Activated CD4-positive, alpha-beta T cell treated with anti-CD3 and anti-CD28 coated beads, Interleukin-2, Interleukin-4, amounts not matched to agents 100 ng/mL and 50 ng/mL, durations not matched to agents 16 hours and 8 hours (primary cell): Measurements from ENCODE around the gene PEAK3.
A peak's percentile ranks its signal among the peaks of the same experiment; 100 is the strongest.
"Not testable (repeated sequence)": the region's sequence is repeated elsewhere in the genome, so short reads cannot be mapped to it uniquely, and the experiment has no call there.

Source experiments
- DNase-seq: peaks from one replicate; pipeline ENCODE4 v3.0.0-alpha.2; 2020; ENCODE audit warnings: low spot score

PEAK3 gene

DNA sequence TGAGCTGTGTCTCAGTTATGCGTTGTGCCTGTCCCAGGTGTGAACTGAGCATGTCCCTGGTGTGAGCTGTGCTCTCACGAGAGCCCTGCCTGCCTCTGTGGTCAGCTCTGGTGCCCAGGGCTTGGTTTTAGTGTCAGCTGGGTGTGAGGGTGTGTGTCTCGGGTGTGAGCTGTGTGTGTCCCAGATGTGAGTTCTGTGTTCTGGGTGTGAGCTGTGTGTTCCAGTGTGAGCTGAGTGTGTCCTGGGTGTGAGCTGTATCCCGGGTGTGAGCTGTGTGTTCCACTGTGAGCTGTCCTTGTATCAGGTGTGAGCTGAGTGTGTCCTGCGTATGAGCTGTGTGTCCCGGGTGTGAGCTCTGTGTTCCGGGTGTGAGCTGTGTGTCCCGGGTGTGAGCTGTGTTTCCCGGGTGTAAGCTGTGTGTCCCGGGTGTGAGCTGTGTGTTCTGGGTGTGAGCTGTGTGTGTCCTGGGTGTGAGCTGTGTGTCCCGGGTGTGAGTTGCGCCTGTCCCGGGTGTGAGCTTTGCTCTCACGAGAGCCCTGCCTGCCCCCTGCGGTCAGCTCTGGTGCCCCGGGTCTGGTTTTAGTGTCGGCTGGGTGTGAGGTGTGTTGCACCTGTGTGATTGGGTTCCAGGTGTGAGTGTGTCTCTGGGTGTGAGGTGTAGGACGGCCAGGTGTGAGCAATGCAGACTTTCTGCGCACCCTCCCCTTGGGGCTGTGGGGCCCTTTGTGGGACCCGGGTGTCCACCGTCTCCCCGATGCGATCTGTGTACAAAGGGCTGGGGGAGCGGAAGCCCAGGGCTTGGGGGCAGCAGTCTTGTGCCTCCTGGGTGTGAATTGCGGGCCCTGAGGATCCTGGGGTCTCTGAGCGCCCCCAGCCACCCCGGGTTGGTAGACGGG, 7.1 kb upstream of the PEAK3 start:
- no peak for DNase-seq

DNA sequence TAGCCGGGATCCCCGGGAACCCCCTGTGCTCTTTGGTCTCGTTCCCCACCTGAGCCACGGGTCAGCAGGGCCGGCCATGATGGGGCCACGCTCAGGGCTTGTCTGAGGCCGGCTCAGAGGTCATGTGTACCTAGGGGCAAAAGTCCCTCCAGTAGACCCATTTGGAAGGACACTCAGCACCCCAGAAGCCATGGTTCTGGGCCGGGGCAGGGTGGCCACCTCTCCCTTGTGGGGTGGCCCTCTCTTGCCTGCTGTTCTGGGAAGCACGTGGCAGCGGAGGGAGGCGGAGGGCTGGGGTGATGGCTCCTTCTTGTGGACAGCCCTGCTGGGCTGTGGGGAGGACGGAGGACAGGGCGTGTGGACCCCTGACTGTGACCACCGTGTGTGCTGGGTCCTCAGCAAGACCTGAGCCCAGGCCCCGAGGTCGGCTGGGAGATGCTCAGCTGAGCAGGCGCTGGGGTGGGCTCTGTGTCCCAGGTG, 6.4 kb upstream of the PEAK3 start:
- no peak for DNase-seq

DNA sequence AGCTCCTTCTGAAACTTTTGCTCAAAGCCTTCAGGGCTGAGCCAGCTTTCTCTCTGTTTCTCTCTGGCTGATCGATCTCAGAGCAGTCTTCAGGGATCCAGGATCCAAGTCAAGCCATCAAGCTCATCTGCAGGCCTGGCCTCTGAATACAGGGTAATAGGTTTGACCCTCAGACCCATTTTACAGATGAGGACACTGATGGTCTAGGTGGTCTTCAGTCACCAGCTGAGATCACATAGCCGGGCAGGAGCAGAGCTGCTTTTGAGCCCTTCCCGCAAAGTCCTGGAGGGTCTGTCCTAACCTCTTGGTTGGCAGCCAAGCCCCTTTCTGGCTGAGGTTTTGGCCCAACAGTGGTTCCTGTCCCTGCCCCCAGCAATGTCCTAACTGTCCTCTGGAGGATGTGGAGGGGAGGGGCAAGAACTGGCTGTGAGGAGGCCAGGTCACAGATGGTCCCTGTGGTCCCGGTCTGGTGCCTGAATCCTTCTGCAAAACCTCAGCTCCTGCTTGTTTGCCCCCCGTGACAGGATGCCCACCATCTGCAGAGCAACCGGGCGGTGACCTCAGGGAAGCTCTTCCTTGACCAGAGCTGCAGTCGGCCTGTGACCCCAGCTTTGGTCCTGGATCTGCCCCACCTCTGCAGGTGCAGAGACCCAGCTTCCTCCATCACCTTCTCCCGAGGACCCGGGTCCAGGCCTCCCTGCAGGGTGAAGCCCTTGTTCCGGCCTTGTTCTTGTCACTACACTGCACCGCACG, 5.8 kb upstream of the PEAK3 start:
- DNase-seq = no peak

DNA sequence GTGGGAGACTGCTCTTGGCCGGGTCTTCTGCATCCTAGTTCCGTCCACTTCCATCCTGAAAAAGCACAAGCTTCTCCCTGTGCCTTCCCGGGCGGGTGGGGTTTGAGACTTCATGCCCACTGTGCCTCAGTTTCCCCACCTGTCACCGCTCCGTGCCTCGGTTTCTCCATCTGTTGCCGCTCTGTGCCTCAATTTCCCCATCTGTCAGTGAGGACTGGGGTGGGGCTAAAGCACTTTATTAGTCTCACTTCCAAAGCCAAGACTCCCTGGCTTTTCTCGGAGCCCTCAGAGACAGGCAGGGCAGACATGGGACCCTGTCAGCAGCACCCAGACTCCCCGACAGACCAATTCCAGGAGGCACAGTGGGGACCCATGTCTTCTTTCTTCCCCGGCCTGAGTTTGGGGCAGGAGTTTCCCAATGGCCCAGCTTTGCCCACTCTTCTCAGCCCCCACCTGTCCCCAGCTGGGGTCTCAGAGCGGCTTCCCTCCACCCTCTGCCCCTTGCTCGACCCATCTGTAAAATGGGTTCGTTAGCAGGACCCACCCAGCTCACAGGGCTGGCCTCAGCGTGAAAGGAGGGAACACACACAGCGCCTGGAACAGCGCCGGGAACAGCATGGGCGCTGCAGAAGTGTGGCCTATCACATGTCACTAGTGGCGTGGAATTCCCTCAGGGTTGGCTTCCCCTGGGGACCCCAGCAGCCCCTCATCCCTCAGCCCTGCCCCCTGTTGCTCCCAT, 4.6 kb upstream of the PEAK3 start:
- no peak for DNase-seq

DNA sequence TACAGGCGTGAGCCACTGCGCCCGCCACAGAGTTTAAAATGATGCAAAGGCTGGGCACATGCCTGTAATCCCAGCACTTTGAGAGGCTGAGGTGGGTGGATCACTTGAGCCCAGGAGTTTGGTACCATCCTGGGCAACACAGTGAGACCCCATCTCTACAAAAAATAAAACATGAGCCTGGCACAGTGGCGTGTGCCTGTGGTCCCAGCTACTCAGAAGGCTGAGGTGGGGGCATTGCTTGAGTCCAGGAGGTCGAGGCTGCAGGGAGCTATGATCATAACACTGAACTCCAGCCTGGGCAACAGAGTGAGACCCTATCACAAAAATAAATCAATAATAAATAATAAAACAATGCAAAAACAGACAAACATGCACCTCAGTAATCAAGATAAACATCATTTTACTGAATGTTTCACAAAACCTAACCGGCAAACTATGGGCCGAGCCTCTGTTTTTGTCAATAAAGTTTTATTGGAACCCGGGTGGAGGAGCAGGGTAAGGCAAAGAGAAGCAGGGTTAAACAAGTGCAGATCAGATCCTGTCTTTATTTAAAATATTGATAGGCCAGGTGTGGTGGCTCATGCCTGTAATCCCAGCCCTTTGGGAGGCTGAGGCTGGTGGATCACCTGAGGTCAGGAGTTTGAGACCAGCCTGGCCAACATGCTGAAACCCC, 2.0 kb upstream of the PEAK3 start:
- DNase-seq = no peak

DNA sequence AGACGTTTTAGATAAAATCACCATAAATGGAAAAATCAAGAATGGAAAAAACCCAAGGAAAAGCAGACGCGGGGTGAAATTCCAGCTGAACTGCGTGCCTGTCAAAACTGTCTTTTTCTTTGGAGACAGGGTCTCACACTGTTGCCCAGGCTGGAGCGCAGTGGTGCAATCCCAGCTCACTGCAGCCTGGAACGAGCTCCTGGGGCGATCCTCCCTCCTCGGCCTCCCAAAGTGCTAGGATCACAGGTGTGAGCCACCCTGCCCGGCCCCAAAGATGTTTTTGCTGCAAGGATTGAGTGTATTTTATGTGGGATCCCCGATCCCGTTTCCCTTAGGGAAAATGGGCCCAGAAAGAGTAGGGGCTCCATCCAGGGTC, 875 bp upstream of the PEAK3 start:
- DNase-seq = no peak

DNA sequence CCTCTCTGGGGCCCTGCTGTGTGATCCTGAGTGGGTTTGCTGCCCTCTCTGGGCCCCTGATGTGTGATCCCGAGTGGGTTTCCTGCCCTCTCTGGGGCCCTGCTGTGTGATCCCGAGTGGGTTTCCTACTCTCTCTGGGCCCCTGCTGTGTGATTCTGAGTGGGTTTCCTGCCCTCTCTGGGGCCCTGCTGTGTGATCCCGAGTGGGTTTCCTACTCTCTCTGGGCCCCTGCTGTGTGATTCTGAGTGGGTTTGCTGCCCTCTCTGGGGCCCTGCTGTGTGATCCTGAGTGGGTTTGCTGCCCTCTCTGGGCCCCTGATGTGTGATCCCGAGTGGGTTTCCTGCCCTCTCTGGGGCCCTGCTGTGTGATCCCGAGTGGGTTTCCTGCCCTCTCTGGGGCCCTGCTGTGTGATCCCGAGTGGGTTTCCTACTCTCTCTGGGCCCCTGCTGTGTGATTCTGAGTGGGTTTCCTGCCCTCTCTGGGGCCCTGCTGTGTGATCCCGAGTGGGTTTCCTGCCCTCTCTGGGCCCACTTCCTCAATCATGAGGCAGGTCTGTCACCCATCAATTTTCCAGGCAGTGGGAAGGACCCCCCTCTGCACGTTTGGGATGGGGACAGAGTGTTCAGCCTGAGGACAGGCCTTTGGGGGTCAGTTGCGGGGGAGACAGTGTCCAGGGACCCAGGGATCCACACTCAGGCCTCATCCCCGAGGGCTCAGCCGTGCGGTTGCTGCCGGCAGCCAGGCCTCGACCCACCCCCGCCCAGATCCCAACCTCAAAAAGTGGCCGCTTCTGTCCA, 512 bp downstream of the PEAK3 start:
- DNase-seq = not testable (repeated sequence)

DNA sequence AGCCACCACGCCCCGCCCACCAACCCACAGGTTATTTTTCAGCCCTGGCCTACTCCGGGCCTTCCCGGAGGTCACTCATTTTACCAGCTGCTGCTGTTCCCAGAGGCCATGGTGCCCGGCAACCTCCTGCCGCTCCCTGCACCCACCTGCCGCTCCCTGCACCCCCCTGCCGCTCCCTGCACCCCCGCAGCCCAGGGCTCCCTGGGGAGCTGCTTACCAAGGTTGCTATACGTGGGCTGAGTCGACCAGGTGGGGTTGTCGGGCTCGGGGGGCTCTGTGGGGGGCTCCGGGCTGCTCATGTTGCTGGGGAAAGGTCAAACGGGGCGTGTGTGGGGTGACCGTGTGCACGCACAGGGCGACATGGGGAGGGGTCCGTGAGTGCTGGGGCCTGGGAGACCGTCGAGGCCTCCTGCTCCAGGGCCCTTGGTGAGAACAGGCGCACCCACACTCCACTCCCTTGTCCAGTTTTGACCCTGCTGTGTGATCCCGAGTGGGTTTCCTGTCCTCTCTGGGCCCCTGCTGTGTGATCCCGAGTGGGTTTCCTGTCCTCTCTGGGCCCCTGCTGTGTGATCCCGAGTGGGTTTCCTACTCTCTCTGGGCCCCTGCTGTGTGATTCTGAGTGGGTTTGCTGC, 1.2 kb downstream of the PEAK3 start:
- DNase-seq = no peak

DNA sequence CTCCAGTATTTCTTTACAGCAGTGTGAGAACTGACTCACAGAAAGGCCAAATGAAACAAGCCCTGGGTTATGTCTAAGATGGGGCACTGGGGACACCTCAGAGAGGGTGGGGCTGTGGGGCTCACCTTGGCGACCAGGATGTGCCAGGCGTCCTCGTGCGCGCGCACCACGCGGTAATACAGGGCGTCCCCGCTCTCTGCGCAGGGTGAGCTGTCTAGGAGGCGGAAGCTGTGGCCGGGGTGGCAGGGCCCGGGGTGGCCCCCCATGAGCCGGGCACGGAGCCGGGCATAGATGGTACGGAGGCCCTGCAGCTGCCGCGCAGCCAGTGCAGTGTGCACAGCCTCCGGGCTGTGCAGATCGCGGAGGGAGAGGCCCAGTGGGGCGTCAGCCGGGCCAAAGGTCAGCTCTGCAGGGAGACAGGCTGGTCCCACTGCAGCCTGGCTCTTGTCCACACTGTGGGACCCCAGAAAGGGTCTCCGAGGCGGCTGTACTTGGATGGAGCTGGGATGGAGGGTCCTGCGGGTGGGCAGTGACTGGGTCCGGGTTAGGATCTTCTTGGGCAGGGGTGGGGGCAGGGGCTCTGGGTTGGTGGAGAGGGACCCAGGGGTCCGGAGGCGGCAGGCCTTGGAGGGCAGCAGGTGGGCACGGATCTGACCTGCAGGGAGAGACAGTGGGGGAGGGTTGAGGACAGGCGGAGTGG, 3.4 kb downstream of the PEAK3 start:
- DNase-seq = no peak

DNA sequence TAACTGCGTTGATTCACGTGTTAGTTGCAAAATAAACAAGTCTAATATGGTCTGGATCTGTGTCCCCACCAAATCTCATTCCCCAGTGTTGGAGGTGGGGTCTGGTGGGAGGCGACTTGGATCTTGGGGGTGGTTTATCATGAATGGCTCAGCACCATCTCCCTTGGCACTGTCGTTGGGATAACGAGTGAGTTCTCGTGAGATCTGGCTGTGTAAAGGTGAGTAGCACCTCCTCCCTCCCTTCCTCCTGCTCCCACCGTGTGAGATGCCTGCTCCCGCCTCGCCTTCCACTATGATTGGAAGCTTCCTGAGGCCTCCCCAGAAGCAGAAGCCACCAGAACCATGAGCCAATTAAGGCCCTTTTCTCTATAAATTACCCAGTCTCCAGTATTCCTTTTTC, 4.8 kb downstream of the PEAK3 start:
- no peak for DNase-seq

DNA sequence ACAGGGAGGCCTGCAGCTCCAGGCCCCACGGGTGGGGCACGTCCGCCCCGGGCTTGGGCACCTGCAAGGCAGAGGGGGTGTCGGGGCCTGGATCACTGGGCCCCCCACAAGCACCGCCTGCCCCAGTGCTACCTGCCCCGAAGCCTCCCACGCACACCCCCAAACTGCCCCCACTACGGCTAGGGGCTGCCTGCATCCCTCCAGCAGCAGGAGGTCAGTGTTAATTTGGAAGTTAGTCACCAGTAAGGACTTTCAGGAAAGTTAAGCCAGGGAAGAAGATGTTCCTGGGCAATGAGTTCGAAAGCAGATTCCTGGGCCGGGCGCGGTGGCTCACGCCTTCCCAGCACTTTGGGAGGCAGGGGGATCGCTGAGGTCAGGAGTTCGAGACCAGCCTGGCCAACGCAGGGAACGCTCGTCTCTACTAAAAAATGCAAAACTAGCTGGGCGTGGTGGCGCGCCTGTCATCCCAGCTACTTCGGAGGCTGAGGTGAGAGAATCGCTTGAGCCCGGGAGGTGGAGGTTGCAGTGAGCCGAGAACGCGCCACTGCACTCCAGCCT, 5.5 kb downstream of the PEAK3 start:
- no peak for DNase-seq

DNA sequence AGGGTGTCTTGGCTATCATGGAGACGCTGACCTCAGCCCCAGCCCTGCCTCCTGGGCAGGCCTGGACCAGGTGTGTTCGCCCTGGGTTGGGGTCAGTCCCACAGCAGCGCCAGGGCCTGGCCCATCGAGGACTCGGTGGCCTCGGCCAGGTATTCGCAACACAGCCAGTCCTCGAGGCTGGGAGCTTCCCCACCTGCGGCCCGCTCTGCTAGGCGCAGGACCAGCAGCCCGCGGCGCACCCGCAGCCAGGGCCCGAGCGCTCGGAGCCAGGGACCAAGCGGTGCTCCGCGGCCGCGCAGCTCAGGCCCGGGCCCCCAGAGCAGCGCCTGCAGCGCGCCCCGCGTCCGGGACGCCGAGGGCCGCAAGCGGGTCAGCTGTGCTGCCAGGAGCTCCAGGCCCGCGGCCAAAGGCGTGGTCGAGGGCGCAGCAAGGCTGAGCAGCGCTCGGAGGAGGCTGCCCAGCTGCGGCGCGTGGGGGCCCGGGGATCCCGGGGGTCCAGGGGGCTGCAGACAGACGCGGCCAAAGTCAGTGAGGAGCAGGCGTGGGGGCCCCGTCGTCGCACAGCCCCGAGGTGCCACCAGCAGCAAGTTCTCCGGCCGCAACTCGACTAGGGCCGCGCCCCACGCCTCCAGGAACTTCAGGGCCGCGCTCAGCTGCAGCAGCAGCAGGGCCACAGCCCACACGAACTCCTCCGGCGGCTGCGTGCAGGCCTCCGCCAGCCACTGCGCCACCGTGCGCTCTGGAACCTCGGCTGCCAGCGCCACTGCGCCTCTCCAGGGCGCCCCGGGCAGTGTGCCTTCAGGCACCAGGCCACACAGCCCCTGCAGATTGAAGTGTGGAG, 6.2 kb downstream of the PEAK3 start:
- no peak for DNase-seq

DNA sequence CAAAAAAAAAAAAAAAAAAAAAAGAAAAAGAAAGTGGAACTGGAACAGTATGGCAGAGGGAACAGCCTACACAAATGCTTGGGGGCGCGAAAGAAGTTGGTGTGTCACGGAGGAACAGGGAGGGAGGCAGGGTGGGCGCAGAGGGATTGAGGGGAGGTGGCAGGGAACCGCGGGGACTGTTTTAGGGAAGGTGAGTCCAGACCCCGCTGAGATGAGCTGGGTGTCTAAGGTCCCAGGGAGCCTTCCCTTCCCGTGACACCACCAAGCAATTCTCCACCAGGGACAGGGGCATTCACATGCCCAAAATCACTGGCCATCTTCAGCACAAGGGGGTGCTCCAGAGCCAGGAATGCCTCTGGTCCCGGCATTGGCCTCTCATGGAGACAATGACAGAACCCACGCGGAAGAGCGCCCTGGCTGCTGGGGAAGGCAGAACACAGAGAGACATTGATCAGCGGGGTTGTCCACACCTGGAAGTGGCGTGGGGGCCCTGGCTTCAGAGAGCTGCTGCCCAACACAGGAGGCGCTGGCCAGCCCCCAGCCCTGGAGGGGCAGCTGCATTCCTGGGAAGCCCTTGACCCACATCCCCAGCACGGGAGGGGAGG, 6.9 kb downstream of the PEAK3 start:
- DNase-seq = no peak

DNA sequence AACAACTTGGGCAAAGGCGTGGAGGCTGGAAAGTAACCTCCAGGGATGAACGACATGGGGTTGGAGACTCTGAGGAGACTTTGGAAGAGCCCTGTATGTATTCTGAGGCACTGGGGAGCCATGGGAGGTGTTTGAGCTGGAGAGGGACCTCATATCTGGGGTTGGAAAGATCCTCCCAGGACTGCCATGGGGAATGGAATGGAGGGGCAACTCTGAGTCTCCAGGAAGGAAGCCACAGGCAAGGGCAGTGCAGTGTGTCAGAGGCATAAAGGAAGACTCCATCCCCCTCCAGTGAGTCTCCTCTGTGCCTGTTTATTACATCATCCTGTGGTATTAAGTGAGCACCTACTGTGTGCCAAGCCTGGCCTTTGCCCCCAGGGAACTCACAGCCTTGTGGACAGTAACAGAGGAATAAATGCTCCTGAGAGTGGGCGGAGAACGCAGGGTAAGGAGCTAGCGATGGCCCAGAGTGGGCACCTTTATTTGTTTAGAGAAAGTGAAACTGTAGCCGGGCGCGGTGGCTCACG, 7.7 kb downstream of the PEAK3 start:
- DNase-seq = no peak

DNA sequence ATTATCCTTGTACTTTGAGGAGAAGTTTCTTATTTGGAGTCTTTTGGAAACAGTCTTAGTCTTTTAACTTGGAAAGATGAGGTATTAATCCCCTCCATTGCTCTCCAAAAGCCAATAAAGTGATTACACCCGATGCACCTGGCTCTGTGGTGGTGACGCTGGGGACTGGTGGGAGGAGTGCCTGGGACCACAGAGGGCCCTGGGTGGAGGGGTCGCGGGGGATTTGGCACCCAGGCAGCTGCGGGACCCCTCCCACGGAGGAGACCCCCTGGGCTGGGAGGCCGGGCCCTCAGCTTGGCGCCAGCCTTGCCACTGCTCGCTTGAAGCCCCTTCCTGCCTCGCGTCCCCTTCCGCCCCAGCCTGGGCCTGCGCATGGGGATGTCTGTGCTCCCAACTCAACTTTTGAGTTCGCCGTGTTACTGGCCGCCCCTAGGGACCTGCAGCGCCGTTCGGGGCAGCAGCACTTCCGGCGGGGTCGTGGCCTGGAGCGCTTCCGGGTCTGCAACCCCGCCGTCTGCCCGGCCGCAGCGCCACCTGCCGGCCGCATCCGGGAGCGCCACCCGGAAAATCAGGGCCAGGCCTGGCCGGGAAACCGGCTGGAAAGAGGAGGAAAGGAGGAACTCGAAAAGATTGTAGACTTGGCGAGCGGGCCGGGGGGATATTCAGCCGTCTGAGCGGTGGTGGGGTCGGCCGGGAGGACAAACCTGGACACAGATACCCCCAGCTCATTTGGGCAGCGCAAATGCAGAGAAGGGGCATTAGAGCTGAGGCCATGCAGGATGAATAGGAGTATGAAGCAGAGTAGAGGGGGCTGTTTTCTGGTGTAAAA, 8.4 kb downstream of the PEAK3 start:
- DNase-seq = peak; percentile 82

DNA sequence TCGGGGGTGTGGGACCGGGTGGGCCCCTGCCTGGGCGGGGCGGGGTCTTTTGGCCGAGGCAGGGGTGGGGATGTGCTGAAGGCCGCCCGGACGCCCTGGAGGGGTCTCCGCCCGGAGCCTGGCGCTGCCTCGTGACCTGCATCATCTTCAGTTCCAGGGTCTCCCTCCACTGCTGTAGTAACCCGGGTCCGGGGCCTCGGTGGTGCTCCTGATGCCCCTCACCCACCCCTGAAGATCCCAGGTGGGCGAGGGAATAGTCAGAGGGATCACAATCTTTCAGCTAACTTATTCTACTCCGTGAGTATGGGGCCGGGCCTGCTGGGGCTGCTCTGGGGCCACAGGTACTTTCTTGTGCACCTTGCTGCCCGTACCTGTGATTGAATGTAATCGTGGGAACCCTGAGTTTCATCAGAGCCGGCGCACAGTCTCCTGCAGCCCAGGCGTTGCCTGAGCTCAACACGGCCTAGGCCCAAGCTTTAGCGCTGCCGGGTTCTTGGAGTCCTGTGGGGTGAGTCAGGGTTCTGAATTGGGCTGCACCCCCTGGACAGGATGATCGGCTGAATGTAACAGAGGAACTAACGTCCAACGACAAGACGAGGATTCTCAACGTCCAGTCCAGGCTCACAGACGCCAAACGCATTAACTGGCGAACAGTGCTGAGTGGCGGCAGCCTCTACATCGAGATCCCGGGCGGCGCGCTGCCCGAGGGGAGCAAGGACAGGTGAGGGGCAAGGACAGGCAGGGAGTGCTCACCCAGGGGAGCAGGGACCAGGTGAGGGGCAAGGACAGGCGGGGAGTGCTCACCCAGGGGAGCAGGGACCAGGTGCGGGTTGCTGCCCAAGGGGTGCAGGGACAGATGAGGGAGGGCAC, 10.5 kb downstream of the PEAK3 start:
- no peak for DNase-seq
